GM10248 (cell line): ENCODE results near the gene UBE2S.

Experiments used
- CTCF ChIA-PET: fragments of 300-600 bp; sonication (Branson Sonifier 250); formaldehyde crosslinking; extraction: SDS; loops from one replicate; lab custom pipeline; 2021; ENCODE audit warnings: antibody characterized with exemption; lab: Yijun Ruan, JAX
- POLR2A ChIA-PET: fragments of 350-650 bp; sonication (Branson Sonifier 250); formaldehyde crosslinking; extraction: SDS; loops from one replicate; lab custom pipeline; 2020; ENCODE audit warnings: antibody characterized with exemption; lab: Yijun Ruan, JAX
- DNase-seq: peaks from one replicate; pipeline ENCODE4 v3.0.0; 2012; ENCODE audit errors: extremely low spot score
- TF ChIP-seq, protein P1 (sequence below): IDR thresholded peaks from 2 replicates; pipeline ENCODE4 v1.5.1; 2012; ENCODE audit warnings: mild to moderate bottlenecking, low read depth; ENCODE audit errors: extremely low read depth, missing control alignments, control extremely low read depth

Gene UBE2S

DNA sequence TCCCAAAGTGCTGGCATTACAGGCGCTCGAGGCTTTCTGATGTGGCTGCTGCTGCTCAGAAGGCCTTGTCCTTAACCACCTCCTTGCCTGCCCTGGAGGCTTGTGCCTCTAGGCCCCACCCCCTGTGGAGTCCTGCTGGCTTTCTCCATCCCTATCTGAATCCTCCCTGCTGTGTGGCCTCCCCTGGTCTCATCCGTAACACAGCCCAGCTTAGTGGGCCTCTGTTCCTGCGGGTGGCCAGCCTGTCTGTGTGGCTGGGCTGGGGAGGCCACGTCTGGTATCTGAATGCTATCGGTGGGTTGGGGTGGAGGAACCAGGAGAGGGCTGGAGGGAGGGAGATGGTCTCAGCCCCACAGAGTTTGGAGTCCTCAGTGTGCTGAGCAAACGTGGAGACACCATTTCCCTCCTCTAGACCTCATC, 17.1 kb downstream of the UBE2S start:
- DNase-seq = no peak
- ChIA-PET CTCF (interaction anchor here (1.4 to 1.6 kb wide), 2 partner anchors 21 to 51 kb away, joined by 3 to 4 read pairs; partner anchors contain the start of gene KMT5C), POLR2A (interaction anchor here (0.9 to 6.1 kb wide), 4 partner anchors 9 to 51 kb away, joined by 3 to 29 read pairs (median 6); partner anchors contain the start of genes KMT5C and UBE2S)
- TF ChIP-seq, protein P1, sequence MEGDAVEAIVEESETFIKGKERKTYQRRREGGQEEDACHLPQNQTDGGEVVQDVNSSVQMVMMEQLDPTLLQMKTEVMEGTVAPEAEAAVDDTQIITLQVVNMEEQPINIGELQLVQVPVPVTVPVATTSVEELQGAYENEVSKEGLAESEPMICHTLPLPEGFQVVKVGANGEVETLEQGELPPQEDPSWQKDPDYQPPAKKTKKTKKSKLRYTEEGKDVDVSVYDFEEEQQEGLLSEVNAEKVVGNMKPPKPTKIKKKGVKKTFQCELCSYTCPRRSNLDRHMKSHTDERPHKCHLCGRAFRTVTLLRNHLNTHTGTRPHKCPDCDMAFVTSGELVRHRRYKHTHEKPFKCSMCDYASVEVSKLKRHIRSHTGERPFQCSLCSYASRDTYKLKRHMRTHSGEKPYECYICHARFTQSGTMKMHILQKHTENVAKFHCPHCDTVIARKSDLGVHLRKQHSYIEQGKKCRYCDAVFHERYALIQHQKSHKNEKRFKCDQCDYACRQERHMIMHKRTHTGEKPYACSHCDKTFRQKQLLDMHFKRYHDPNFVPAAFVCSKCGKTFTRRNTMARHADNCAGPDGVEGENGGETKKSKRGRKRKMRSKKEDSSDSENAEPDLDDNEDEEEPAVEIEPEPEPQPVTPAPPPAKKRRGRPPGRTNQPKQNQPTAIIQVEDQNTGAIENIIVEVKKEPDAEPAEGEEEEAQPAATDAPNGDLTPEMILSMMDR = no peak

DNA sequence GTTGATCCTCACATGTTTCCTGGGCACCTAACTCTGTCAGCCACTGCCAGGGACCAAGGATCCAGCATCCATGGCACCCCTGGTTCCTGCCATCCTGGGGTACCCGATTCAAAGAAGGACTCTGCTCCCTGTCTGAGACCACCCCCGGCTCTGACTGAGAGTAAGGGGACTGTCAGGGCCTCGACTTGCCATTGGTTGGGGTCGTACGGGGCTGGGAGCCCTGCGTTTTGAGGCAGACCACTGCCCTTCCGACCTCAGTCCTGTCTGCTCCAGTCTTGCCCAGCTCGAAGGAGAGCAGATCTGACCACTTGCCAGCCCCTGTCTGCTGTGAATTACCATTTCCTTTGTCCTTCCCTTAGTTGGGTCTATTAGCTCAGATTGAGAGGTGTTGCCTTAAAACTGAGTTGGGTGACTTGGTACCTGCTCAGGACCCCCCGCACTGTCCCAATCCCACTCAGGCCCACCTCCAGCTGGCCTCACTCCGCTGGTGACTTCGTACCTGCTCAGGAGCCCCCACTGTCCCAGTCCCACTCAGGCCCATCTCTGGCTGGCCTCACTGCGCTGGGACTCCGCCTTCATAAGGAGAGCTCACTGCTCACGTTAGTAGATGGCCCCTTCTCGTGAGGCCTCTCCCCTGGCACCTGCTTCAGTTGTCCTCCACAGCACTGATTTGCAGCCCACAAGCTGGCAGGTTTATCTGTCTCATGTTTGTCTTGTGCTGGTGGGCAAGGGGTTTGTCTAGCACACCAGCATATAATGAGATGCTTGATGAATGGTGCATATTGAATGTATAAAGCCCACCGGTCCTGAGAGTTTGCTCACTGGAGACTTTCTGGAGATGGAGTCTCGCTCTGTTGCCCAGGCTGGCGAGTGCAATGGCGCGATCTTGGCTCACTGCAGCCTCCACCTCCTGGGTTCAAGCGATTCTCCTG, 17.9 kb downstream of the UBE2S start:
- TF ChIP-seq, protein P1 = no peak
- DNase-seq = no peak
- CTCF ChIA-PET = interaction anchor here (1.4 to 1.9 kb wide), 3 partner anchors 21 to 88 kb away, joined by 3 to 5 read pairs (median 4); partner anchors contain the start of gene KMT5C
- POLR2A ChIA-PET = interaction anchor here (0.6 to 6.1 kb wide), 5 partner anchors 8 to 229 kb away, joined by 3 to 29 read pairs (median 6); partner anchors contain the start of gene UBE2S

DNA sequence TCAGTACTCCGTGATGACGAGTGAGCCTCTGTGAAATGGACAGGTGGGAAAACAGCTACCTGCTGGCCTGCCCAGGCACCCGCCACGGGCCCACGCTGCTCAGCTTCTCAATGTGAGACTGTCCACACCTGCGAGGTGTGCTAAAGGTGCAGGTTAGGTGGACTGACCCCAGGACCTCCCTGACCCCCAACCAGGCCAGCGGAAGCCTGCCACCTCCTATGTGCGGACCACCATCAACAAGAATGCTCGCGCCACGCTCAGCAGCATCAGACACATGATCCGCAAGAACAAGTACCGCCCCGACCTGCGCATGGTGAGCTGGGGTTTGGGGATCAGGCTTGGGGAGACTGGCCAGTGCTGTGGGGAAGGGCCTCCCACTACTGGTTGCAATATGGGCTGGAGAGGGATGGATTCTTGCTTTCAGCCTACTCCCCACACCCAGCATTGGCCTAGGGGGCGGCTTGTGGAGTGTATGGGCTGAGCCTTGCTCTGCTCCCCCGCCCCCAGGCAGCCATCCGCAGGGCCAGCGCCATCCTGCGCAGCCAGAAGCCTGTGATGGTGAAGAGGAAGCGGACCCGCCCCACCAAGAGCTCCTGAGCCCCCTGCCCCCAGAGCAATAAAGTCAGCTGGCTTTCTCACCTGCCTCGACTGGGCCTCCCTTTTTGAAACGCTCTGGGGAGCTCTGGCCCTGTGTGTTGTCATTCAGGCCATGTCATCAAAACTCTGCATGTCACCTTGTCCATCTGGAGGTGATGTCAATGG, 19.7 kb downstream of the UBE2S start:
- ChIA-PET CTCF (interaction anchor here (1.4 to 1.9 kb wide), 2 partner anchors 30 to 86 kb away, joined by 5 read pairs; no protein-coding TSS in a partner anchor), POLR2A (interaction anchor here (1.2 to 6.1 kb wide), 5 partner anchors 10 to 19 kb away, joined by 5 to 29 read pairs (median 7); partner anchors contain the start of gene UBE2S)
- TF ChIP-seq, protein P1 = no peak
- no peak for DNase-seq

DNA sequence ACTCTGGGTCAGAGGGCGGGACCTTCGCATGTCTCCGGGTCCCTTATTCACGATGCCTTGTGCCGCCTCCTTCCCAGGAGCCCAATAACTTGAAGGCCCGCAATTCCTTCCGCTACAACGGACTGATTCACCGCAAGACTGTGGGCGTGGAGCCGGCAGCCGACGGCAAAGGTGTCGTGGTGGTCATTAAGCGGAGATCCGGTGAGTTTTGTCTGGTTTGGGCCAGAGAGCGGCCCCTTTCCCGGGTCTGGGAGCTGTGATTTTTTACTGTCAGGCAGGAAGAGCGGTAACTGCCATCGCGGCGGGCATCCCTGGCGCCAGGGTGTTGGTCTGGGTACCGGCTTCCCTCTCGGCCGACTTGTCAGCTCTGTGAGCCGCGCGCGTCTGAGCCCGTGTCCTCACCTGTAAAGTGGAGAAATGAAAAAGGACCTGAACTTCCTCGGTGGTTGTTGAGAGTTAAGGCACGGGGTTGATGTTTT, 21.1 kb downstream of the UBE2S start:
- CTCF ChIA-PET = interaction anchor here (1.1 kb wide), 1 partner anchor 80 kb away, joined by 3 read pairs; no protein-coding TSS in a partner anchor
- POLR2A ChIA-PET = interaction anchor here (0.5 to 6.1 kb wide), 5 partner anchors 13 to 254 kb away, joined by 5 to 29 read pairs (median 6); partner anchors contain the start of gene UBE2S
- DNase-seq = no peak
- TF ChIP-seq, protein P1 = no peak

DNA sequence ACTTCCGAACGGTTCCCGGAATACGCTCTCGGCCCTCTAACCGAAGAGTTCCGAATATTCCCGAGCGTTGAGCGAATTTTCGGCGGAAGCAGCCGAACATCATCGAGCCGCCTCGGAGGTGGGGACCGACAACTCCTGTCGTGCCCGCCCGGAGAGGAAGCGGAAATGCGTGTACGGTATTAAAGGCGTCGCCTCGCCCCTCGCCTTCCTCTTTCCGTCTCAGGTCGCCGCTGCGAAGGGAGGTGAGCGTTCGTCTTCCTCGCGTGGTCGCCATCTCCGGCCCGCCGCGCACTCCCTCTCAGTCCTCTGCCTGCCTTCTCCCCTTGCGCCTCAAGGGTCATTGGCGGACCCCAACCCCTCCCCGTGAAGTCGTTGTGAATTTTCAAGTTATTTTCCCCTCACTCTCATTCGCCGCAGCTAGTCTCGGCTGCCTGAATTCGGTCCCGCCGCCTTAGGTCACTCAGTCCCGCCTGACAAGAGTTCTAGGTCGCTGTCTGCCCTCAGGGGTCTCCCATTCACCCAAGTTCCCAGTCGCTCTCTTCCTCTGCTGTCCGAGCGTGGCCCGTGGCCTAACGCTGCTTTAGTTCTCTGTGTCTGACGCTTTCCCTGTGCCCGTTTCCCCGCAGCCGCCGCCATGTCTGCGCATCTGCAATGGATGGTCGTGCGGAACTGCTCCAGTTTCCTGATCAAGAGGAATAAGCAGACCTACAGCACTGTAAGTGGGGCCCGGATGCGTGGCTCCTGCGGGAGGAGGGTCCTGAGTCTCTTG, 21.7 kb downstream of the UBE2S start, which contains the start of gene RPL28:
Gene RPL28, plus strand, starts transcription at position 209 of the 769 bp plus-strand sequence. Its CDS starts 426 bp downstream, at position 635.
- DNase-seq = peak; percentile 98
- CTCF ChIA-PET = interaction anchor here (1.1 kb wide), 1 partner anchor 81 kb away, joined by 3 read pairs; no protein-coding TSS in a partner anchor
- TF ChIP-seq, protein P1 = no peak
- POLR2A ChIA-PET = interaction anchor here (0.5 to 6.1 kb wide), 3 partner anchors 14 to 108 kb away, joined by 3 to 29 read pairs (median 5); partner anchors contain the start of gene UBE2S
